Loucy (cell line): ENCODE measurements around the gene AGO3.

ENCODE experiments used
- CTCF ChIP-seq: fragments of 200-600 bp; sonication (generic); conservative IDR thresholded peaks from 2 replicates; pipeline ENCODE4 v1.5.1; 2014; ENCODE audit warnings: mild to moderate bottlenecking, antibody characterized with exemption, low read length
- EZH2phosphoT487 ChIP-seq: fragments of 200-600 bp; IDR thresholded peaks from 2 replicates; pipeline ENCODE4 v1.6.1; 2018; ENCODE audit warnings: antibody characterized with exemption, mild to moderate bottlenecking, moderate library complexity, borderline replicate concordance

DNA sequence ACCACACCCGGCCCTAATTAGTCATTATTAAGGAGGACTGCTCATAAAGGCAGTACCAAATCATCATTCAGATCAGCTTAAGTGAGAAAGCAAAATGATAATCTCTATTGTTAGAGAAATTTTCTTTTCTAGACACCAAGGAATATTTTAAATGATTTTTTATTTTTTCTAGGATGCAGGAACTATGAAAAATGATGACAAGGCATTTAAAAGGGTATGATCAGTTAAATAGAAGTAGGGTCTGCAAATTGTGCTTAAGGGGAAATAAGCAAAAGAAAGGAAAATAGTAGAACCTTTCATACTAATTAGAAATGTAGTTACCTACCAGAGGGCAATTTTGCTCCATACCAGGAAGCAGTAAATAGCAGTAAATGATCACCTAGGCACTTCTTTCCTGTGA, 131.4 kb downstream of the AGO3 start:
- no peak for TF ChIP-seq CTCF
- TF ChIP-seq EZH2phosphoT487 = no peak
